ENCODE results near the gene PECR.

- TF ChIP-seq CTCF (conservative IDR thresholded peaks at IDR 0.05): no peak
- TF ChIP-seq ZFX (IDR thresholded peaks at IDR 0.05): no peak
These were observed 9.1 kb downstream of the PECR start for GRCh38 chr2:216072473-216072872.

Data from C4-2B (cell line).